Endothelial cell (in vitro differentiated cells): ENCODE measurements around the gene AGPAT1. TPM values are rescaled to one million over a fixed set of nuclear protein-coding genes. Genes with fewer than 3 reads are reported as not detected.
A peak's percentile ranks its signal among the peaks of the same experiment; 100 is the strongest.

Experiments used
- DNase-seq: peaks from one replicate; pipeline ENCODE4 v3.0.0; 2021; ENCODE audit warnings: low spot score
- H3K27ac Mint-ChIP-seq: one replicate; pipeline ENCODE4 v1.8.0; 2021; ENCODE audit warnings: mixed read lengths, inconsistent platforms; ENCODE audit not compliant: unreplicated experiment
- H3K27me3 Mint-ChIP-seq: one replicate; pipeline ENCODE4 v1.8.0; 2021; ENCODE audit warnings: mild to moderate bottlenecking, moderate library complexity, mixed read lengths, inconsistent platforms; ENCODE audit not compliant: unreplicated experiment
- H3K36me3 Mint-ChIP-seq: one replicate; pipeline ENCODE4 v1.8.0; 2021; ENCODE audit warnings: mild to moderate bottlenecking, low read depth, mixed read lengths, inconsistent platforms; ENCODE audit not compliant: unreplicated experiment
- H3K4me1 Mint-ChIP-seq: one replicate; pipeline ENCODE4 v1.8.0; 2021; ENCODE audit warnings: mild to moderate bottlenecking, mixed read lengths, inconsistent platforms; ENCODE audit not compliant: unreplicated experiment
- H3K4me3 Mint-ChIP-seq: one replicate; pipeline ENCODE4 v1.8.0; 2021; ENCODE audit warnings: mild to moderate bottlenecking, mixed read lengths, inconsistent platforms; ENCODE audit not compliant: unreplicated experiment
- H3K9me3 Mint-ChIP-seq: one replicate; pipeline ENCODE4 v1.8.0; 2021; ENCODE audit warnings: mixed read lengths, inconsistent platforms; ENCODE audit not compliant: unreplicated experiment
- total RNA-seq: library from RNA; stranded (reverse); fragmentation: NEBNext Ultra II Directional; extraction: Animal tissue kit (Norgen Biotek cat#: 25700); gene quantifications from one replicate; pipeline ENCODE4 v1.2.1, GENCODE V29; 2021; ENCODE audit not compliant: unreplicated experiment
- TF ChIP-seq, protein P1 (sequence below): fragments of 200-600 bp; sonication (generic); IDR thresholded peaks from one replicate; pipeline ENCODE4 v1.5.0; 2021; ENCODE audit warnings: antibody characterized with exemption; ENCODE audit not compliant: unreplicated experiment

Gene AGPAT1
- total RNA-seq, 1 donor from 2014 or later, result 93.3 TPM

GRCh38 chr6:32149092-32149755, 26.7 kb downstream of the AGPAT1 start:
- H3K27ac Mint-ChIP-seq, result no peak overlapping the region
- no peaks in the 10 kb centered on the region for H3K9me3 Mint-ChIP-seq
- peaks cover 7% of the 10 kb centered on the region for H3K36me3 Mint-ChIP-seq
- H3K27me3 Mint-ChIP-seq, result peaks cover 23% of the 10 kb centered on the region
- H3K4me3 Mint-ChIP-seq, result peak overlapping the region; percentile 82
- DNase-seq, result no peak
- TF ChIP-seq, protein P1, sequence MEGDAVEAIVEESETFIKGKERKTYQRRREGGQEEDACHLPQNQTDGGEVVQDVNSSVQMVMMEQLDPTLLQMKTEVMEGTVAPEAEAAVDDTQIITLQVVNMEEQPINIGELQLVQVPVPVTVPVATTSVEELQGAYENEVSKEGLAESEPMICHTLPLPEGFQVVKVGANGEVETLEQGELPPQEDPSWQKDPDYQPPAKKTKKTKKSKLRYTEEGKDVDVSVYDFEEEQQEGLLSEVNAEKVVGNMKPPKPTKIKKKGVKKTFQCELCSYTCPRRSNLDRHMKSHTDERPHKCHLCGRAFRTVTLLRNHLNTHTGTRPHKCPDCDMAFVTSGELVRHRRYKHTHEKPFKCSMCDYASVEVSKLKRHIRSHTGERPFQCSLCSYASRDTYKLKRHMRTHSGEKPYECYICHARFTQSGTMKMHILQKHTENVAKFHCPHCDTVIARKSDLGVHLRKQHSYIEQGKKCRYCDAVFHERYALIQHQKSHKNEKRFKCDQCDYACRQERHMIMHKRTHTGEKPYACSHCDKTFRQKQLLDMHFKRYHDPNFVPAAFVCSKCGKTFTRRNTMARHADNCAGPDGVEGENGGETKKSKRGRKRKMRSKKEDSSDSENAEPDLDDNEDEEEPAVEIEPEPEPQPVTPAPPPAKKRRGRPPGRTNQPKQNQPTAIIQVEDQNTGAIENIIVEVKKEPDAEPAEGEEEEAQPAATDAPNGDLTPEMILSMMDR, result no peak
- peaks cover 39% of the 10 kb centered on the region for H3K4me1 Mint-ChIP-seq

DNA sequence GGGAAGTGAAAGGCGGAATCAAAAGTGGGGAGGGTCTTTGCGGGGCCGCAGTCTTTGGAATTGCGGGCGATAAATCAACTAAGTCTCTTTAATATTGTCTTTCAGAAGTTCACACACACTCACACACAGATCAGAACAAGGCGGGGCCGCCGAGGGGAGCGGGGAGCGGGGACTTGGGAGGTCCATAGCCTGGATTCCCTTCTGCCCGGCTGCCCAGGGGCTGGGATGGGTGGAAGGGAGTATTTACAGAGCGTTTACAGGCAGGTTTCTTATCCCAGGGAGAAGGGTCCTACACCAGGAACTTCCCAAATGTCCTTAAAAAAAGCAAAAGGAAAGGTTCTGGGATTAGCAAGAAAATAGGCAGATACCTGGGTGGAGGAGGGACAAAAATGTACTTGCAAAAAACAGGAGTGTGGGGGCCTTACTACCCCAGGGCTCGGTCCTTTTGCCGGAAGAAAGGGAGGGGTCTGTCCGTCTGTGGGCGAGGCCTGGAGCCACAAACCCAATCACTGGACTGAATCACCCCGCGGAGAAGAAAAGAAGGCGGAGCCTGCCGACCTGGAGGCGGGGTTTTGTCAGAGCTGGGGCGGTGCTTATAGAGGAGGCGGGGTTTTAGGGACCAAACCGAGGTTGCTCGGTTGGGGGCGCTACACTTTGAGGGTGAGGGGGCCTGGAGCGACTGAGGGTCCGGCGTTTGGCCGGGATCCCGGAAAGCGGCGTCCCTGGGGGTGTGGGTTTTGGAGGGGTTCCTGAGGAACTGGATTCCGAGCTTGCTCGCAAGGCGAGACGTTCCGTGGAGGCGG, 27.4 kb downstream of the AGPAT1 start:
- Mint-ChIP-seq H3K4me1 (peaks cover 35% of the 10 kb centered on the region), H3K4me3 (peak overlapping the region; percentile 82), H3K27me3 (peaks cover 23% of the 10 kb centered on the region), H3K9me3 (no peaks in the 10 kb centered on the region), H3K27ac (no peak overlapping the region), H3K36me3 (peaks cover 7% of the 10 kb centered on the region)
- TF ChIP-seq, protein P1, result no peak
- DNase-seq, result peak; percentile 69

DNA sequence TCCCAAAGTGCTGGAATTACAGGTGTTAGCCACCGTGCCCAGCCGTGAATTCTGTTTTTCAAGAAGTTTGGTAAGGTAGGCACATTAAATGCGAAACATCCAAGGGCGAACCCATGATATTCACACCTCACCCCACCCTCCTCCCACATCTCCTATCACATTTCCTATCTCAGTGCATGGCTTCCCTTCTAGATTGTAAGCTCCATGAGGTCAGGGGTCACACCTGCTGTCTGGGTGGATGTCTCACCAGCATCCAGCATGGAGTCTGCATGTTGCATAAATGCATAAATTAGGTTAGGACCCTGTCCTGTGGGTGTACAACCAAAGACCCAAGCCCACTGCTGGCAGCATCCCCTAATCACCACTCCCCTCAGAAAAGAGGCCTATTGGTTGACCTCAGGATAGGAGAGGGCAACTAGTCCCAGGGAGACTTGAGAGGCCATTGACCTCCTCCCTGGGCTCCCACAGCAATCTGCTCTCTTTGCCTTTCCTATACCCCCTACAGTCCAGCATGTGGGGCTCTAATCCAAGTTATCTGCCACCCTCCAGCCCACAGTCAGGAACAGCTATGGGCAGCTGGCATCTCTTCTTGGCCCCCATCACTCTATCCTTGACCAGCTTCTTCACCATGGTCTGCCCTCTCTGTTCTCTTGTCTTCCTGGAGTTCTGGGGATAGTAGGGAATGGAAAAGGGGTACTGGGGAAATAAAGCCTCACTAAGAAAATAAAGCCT, 28.3 kb downstream of the AGPAT1 start:
- Mint-ChIP-seq H3K36me3 (peaks cover 7% of the 10 kb centered on the region), H3K27ac (peak overlapping the region; percentile 42), H3K4me3 (peak overlapping the region; percentile 82), H3K4me1 (peaks cover 31% of the 10 kb centered on the region), H3K27me3 (peaks cover 23% of the 10 kb centered on the region), H3K9me3 (no peaks in the 10 kb centered on the region)
- TF ChIP-seq, protein P1, result no peak
- no peak for DNase-seq

DNA sequence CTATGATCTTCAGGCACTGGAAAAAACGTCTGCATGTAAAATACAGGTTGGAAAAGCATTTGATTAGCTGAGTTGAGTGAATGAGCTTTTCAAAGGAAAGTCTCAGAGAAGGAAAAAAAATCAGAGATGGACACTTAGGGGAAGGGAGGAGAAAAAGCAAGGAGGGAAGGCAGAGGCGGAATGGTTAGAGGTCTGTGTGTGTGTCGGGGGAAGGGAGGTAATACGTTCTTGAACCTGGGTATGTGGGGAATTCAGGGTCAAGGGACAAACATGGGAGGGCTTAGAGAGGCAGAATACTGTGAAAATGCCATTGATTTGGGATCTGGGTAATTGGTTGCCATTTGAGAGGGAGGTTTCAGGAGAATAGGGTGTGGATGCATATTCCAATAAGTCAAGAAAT, 29.2 kb downstream of the AGPAT1 start:
- TF ChIP-seq, protein P1, result no peak
- no peak for DNase-seq
- peaks cover 23% of the 10 kb centered on the region for H3K27me3 Mint-ChIP-seq
- no peak overlapping the region for H3K4me3 Mint-ChIP-seq
- H3K36me3 Mint-ChIP-seq, result peaks cover 7% of the 10 kb centered on the region
- no peaks in the 10 kb centered on the region for H3K9me3 Mint-ChIP-seq
- H3K27ac Mint-ChIP-seq, result no peak overlapping the region
- peaks cover 26% of the 10 kb centered on the region for H3K4me1 Mint-ChIP-seq
